ENCODE data around the gene FMO5.

DNA sequence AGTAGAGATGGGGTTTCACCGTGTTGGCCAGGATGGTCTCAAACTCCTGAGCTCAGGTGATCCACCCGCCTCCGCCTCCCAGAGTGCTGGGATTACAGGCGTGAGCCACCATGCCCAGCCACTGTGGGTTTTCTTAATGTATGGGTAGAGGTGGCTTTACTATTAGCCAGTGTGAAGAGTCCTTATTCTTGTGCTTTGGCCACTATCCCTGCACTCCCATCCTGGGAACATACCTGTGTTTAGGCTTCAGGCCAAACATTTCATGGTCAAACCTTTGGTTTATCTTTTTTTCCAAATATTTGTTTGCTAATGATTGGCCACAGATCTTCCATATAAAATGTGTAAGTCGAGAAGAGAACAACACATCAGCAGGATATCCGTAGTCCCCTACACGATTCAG is 16.5 kb downstream of the FMO5 start:
- TF ChIP-seq JUND (IDR thresholded peaks at IDR 0.05) (no peak), TAF1 (conservative IDR thresholded peaks at IDR 0.05) (no peak), EGR1 (IDR thresholded peaks at IDR 0.05; ENCODE audit: low read depth in 2 of 2) (no peak), SP1 (IDR thresholded peaks at IDR 0.05) (no peak), NR2F2 (IDR thresholded peaks at IDR 0.05) (no peak), HNF4G (IDR thresholded peaks at IDR 0.05) (no peak), GABPA (IDR thresholded peaks at IDR 0.05 in 1 of 2, conservative IDR thresholded peaks at IDR 0.05 in 1 of 2) (no peak), RAD21 (IDR thresholded peaks at IDR 0.05) (no peak), HNF4A (conservative IDR thresholded peaks at IDR 0.05) (no peak), FOXA1 (IDR thresholded peaks at IDR 0.05) (no peak), YY1 (IDR thresholded peaks at IDR 0.05) (no peak)
- TF ChIP-seq, protein P1, sequence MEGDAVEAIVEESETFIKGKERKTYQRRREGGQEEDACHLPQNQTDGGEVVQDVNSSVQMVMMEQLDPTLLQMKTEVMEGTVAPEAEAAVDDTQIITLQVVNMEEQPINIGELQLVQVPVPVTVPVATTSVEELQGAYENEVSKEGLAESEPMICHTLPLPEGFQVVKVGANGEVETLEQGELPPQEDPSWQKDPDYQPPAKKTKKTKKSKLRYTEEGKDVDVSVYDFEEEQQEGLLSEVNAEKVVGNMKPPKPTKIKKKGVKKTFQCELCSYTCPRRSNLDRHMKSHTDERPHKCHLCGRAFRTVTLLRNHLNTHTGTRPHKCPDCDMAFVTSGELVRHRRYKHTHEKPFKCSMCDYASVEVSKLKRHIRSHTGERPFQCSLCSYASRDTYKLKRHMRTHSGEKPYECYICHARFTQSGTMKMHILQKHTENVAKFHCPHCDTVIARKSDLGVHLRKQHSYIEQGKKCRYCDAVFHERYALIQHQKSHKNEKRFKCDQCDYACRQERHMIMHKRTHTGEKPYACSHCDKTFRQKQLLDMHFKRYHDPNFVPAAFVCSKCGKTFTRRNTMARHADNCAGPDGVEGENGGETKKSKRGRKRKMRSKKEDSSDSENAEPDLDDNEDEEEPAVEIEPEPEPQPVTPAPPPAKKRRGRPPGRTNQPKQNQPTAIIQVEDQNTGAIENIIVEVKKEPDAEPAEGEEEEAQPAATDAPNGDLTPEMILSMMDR (IDR thresholded peaks at IDR 0.05; ENCODE audit: low read depth, low read length, missing input control), result no peak
- TF ChIP-seq, protein P2, sequence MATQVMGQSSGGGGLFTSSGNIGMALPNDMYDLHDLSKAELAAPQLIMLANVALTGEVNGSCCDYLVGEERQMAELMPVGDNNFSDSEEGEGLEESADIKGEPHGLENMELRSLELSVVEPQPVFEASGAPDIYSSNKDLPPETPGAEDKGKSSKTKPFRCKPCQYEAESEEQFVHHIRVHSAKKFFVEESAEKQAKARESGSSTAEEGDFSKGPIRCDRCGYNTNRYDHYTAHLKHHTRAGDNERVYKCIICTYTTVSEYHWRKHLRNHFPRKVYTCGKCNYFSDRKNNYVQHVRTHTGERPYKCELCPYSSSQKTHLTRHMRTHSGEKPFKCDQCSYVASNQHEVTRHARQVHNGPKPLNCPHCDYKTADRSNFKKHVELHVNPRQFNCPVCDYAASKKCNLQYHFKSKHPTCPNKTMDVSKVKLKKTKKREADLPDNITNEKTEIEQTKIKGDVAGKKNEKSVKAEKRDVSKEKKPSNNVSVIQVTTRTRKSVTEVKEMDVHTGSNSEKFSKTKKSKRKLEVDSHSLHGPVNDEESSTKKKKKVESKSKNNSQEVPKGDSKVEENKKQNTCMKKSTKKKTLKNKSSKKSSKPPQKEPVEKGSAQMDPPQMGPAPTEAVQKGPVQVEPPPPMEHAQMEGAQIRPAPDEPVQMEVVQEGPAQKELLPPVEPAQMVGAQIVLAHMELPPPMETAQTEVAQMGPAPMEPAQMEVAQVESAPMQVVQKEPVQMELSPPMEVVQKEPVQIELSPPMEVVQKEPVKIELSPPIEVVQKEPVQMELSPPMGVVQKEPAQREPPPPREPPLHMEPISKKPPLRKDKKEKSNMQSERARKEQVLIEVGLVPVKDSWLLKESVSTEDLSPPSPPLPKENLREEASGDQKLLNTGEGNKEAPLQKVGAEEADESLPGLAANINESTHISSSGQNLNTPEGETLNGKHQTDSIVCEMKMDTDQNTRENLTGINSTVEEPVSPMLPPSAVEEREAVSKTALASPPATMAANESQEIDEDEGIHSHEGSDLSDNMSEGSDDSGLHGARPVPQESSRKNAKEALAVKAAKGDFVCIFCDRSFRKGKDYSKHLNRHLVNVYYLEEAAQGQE (IDR thresholded peaks at IDR 0.05), result no peak
- TF ChIP-seq, protein P3, sequence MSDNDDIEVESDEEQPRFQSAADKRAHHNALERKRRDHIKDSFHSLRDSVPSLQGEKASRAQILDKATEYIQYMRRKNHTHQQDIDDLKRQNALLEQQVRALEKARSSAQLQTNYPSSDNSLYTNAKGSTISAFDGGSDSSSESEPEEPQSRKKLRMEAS (IDR thresholded peaks at IDR 0.05), result no peak

All from liver (tissue), 3 donors.